Trophoblast cell (in vitro differentiated cells and primary cell): ENCODE data around the gene LRRN3.

Source experiments
- DNase-seq, 2 donors: peaks; one replicate each; pipeline ENCODE4 v3.0.0-alpha.2; 2016
- H2AFZ ChIP-seq: 2 replicates; pipeline ENCODE4 v1.6.1; 2013; ENCODE audit warnings: low read length, moderate library complexity, mild to moderate bottlenecking; ENCODE audit not compliant: insufficient read depth, poor library complexity
- H2AK5ac ChIP-seq: 2 replicates; pipeline ENCODE4 v1.6.1; 2013; ENCODE audit warnings: mild to moderate bottlenecking, low read length
- H2BK120ac ChIP-seq: 2 replicates; pipeline ENCODE4 v1.6.1; 2013; ENCODE audit warnings: low read length, mild to moderate bottlenecking, moderate library complexity; ENCODE audit not compliant: insufficient read depth, poor library complexity
- H2BK12ac ChIP-seq: 2 replicates; pipeline ENCODE4 v1.6.1; 2013; ENCODE audit warnings: mild to moderate bottlenecking, low read length, moderate library complexity
- H2BK5ac ChIP-seq: 2 replicates; pipeline ENCODE4 v1.6.1; 2013; ENCODE audit warnings: low read length, low read depth, moderate library complexity, mild to moderate bottlenecking; ENCODE audit not compliant: poor library complexity
- H3K14ac ChIP-seq: 2 replicates; pipeline ENCODE4 v1.6.1; 2013; ENCODE audit warnings: mild to moderate bottlenecking, low read length
- H3K18ac ChIP-seq: 2 replicates; pipeline ENCODE4 v1.6.1; 2013; ENCODE audit warnings: mild to moderate bottlenecking, low read length
- H3K23ac ChIP-seq: 2 replicates; pipeline ENCODE4 v1.6.1; 2013; ENCODE audit warnings: low read length
- H3K27ac ChIP-seq: 2 replicates; pipeline ENCODE4 v1.5.1; 2013; ENCODE audit warnings: low read depth, mild to moderate bottlenecking, inconsistent platforms, low read length, moderate library complexity
- H3K27me3 ChIP-seq: 2 replicates; pipeline ENCODE4 v1.6.1; 2013; ENCODE audit warnings: inconsistent platforms, mild to moderate bottlenecking, low read length, moderate library complexity; ENCODE audit not compliant: insufficient read depth
- H3K36me3 ChIP-seq, 2 experiments: 1 replicate in 1 of 2; 2 replicates in 1 of 2; pipeline ENCODE4 v1.6.1; 2013; ENCODE audit warnings: low read length in 2 of 2, mild to moderate bottlenecking in 2 of 2, moderate library complexity in 1 of 2; ENCODE audit not compliant: insufficient read depth in 2 of 2, control insufficient read depth in 1 of 2
- H3K4ac ChIP-seq: 2 replicates; pipeline ENCODE4 v1.6.1; 2013; ENCODE audit warnings: low read depth, mild to moderate bottlenecking, low read length, moderate library complexity
- H3K4me1 ChIP-seq, 2 experiments: 1 replicate in 1 of 2; 2 replicates in 1 of 2; pipeline ENCODE4 v1.6.1; 2013; ENCODE audit warnings: low read length in 2 of 2, mild to moderate bottlenecking in 2 of 2, moderate library complexity in 1 of 2; ENCODE audit not compliant: insufficient read depth in 2 of 2, control insufficient read depth in 1 of 2
- H3K4me2 ChIP-seq: 2 replicates; pipeline ENCODE4 v1.6.1; 2013; ENCODE audit warnings: inconsistent platforms, mild to moderate bottlenecking, low read length, moderate library complexity
- H3K4me3 ChIP-seq: 2 replicates; pipeline ENCODE4 v1.5.1; 2013; ENCODE audit warnings: mild to moderate bottlenecking, low read depth, low read length, inconsistent platforms
- H3K79me1 ChIP-seq: one replicate; pipeline ENCODE4 v1.6.1; 2013; ENCODE audit warnings: low read length
- H3K79me2 ChIP-seq: 2 replicates; pipeline ENCODE4 v1.6.1; 2013; ENCODE audit warnings: low read length, mild to moderate bottlenecking; ENCODE audit not compliant: control insufficient read depth, insufficient read depth, poor library complexity
- H3K9ac ChIP-seq: 2 replicates; pipeline ENCODE4 v1.6.1; 2013; ENCODE audit warnings: mild to moderate bottlenecking, low read length
- H3K9me3 ChIP-seq: 2 replicates; pipeline ENCODE4 v1.6.1; 2013; ENCODE audit warnings: low read depth, mild to moderate bottlenecking, control low read depth, inconsistent platforms, low read length; ENCODE audit not compliant: insufficient read depth
- H4K12ac ChIP-seq: 2 replicates; pipeline ENCODE4 v1.6.1; 2013; ENCODE audit warnings: low read depth, mild to moderate bottlenecking, low read length, moderate library complexity
- H4K8ac ChIP-seq: 2 replicates; pipeline ENCODE4 v1.6.1; 2013; ENCODE audit warnings: low read depth, mild to moderate bottlenecking, low read length, moderate library complexity
- H4K91ac ChIP-seq: one replicate; pipeline ENCODE4 v1.6.1; 2013; ENCODE audit warnings: low read depth, mild to moderate bottlenecking, low read length, moderate library complexity
- WGBS: extraction: QIAGEN DNeasy Blood & Tissue Kit; methylation state at CpG from one replicate; pipeline ENCODE4 v1.1.7; 2013; ENCODE audit warnings: missing lambda C conversion rate; ENCODE audit not compliant: insufficient read length, insufficient coverage; ENCODE audit errors: extremely low coverage; 5-methylcytosine and 5-hydroxymethylcytosine counted together

Gene LRRN3

GRCh38 chr7:111115966-111116365 lies 25.0 kb downstream of the LRRN3 start:
- no CpG with 5 or more reads among the region's 2 CpGs for WGBS
- no peaks in the 10 kb centered on the region for H3K4me1 ChIP-seq

GRCh38 chr7:111126987-111127386 lies 36.1 kb downstream of the LRRN3 start:
- no peak overlapping the region for H3K4me3 ChIP-seq
- no peaks in the 10 kb centered on the region for H3K79me1 ChIP-seq
- H4K91ac ChIP-seq: no peak overlapping the region
- H3K4me2 ChIP-seq: no peak overlapping the region
- no peak overlapping the region for H3K4ac ChIP-seq
- H3K9ac ChIP-seq: no peak overlapping the region
- H3K27me3 ChIP-seq: no peaks in the 10 kb centered on the region
- no peak overlapping the region for H2BK120ac ChIP-seq
- no peak overlapping the region for H4K8ac ChIP-seq
- H3K23ac ChIP-seq: no peak overlapping the region
- H3K27ac ChIP-seq: no peak overlapping the region
- no peak for DNase-seq
- H2AK5ac ChIP-seq: no peak overlapping the region
- H2BK12ac ChIP-seq: no peak overlapping the region
- no peak overlapping the region for H3K18ac ChIP-seq
- no peak overlapping the region for H4K12ac ChIP-seq
- no peak overlapping the region for H2BK5ac ChIP-seq
- WGBS: no CpG with 5 or more reads among the region's 3 CpGs
- no peaks in the 10 kb centered on the region for H3K4me1 ChIP-seq
- H3K9me3 ChIP-seq: no peaks in the 10 kb centered on the region
- no peak overlapping the region for H3K14ac ChIP-seq
- H3K36me3 ChIP-seq: no peaks in the 10 kb centered on the region
- no peaks in the 10 kb centered on the region for H3K79me2 ChIP-seq
- no peak overlapping the region for H2AFZ ChIP-seq

More at GRCh38 chr7:111115966-111116365, 25.0 kb downstream of the LRRN3 start:
- Histone ChIP-seq H2AK5ac (no peak overlapping the region), H3K79me1 (no peaks in the 10 kb centered on the region), H3K4me2 (no peak overlapping the region), H3K23ac (no peak overlapping the region), H3K9me3 (no peaks in the 10 kb centered on the region), H3K27ac (no peak overlapping the region), H3K36me3 (no peaks in the 10 kb centered on the region), H2BK12ac (no peak overlapping the region), H2AFZ (no peak overlapping the region), H2BK120ac (no peak overlapping the region), H3K18ac (no peak overlapping the region), H3K4ac (no peak overlapping the region), H3K79me2 (no peaks in the 10 kb centered on the region), H3K14ac (no peak overlapping the region), H4K8ac (no peak overlapping the region), H3K4me3 (no peak overlapping the region), H3K9ac (no peak overlapping the region), H4K91ac (no peak overlapping the region), H4K12ac (no peak overlapping the region), H3K27me3 (no peaks in the 10 kb centered on the region), H2BK5ac (no peak overlapping the region)
- no peak for DNase-seq

DNA sequence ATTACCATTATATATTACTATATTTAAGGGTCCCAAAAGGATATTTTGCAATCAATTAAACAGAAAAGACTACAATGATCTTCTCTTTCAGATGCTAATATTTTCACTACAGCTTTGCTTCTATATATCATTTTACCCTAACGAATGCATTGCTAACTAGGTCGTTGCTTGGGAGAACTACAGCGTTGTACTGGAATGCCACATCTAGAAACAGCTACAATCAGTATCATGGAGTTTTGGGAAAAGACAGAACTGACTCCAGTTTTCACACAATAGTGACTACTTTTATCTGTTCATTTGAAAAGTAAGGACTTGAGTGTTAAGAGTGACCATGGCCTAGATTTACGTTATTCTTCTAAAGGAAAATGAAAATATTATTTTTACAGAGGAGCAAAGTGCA lies 38.5 kb downstream of the LRRN3 start:
- no peaks in the 10 kb centered on the region for H3K79me2 ChIP-seq
- H3K27me3 ChIP-seq: no peaks in the 10 kb centered on the region
- H3K4me2 ChIP-seq: no peak overlapping the region
- H4K12ac ChIP-seq: no peak overlapping the region
- H3K36me3 ChIP-seq: no peaks in the 10 kb centered on the region
- no peak for DNase-seq
- H2BK120ac ChIP-seq: no peak overlapping the region
- no peak overlapping the region for H4K8ac ChIP-seq
- no CpG with 5 or more reads among the region's 4 CpGs for WGBS
- H3K23ac ChIP-seq: no peak overlapping the region
- H2AFZ ChIP-seq: no peak overlapping the region
- no peak overlapping the region for H3K14ac ChIP-seq
- H3K4ac ChIP-seq: no peak overlapping the region
- H3K27ac ChIP-seq: no peak overlapping the region
- H3K4me1 ChIP-seq: no peaks in the 10 kb centered on the region
- no peak overlapping the region for H4K91ac ChIP-seq
- H2BK12ac ChIP-seq: no peak overlapping the region
- H3K18ac ChIP-seq: no peak overlapping the region
- no peak overlapping the region for H3K9ac ChIP-seq
- H2BK5ac ChIP-seq: no peak overlapping the region
- no peak overlapping the region for H2AK5ac ChIP-seq
- H3K79me1 ChIP-seq: no peaks in the 10 kb centered on the region
- H3K4me3 ChIP-seq: no peak overlapping the region
- H3K9me3 ChIP-seq: no peaks in the 10 kb centered on the region

DNA sequence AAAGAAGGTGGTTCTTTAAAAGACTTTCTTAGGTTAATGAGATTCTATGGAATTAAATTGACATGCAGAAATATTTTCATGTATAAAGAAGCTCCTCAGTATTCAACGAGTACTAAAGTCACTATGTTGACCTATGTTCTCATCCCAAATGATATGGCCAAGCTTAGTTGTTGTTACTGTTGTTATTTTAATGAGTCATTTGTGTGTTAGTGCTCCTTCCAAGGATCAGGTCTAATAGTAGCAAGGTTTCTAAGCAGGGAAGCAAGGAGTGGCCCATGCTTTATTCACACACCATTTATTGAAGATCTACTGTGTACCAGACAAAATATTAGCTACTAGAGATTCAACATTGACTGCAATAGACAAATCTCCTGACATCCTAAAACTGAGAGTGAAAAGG lies 41.9 kb downstream of the LRRN3 start:
- Histone ChIP-seq H4K91ac (no peak overlapping the region), H3K4me3 (no peak overlapping the region), H2BK5ac (no peak overlapping the region), H3K18ac (no peak overlapping the region), H3K23ac (no peak overlapping the region), H3K14ac (no peak overlapping the region), H3K4ac (no peak overlapping the region), H3K27me3 (no peaks in the 10 kb centered on the region), H3K4me1 (peaks cover 0 to 2% of the 10 kb centered on the region in 2 experiments), H2AK5ac (no peak overlapping the region), H2BK12ac (no peak overlapping the region), H3K79me1 (no peaks in the 10 kb centered on the region), H3K9me3 (no peaks in the 10 kb centered on the region), H4K8ac (no peak overlapping the region), H3K27ac (no peak overlapping the region), H2AFZ (no peak overlapping the region), H3K9ac (no peak overlapping the region), H4K12ac (no peak overlapping the region), H3K36me3 (no peaks in the 10 kb centered on the region), H2BK120ac (no peak overlapping the region), H3K79me2 (no peaks in the 10 kb centered on the region), H3K4me2 (no peak overlapping the region)
- WGBS: no CpG with 5 or more reads among the region's 1 CpG
- no peak for DNase-seq
